Body of pancreas (tissue), 4 donors: ENCODE measurements around the gene KATNB1. TPM values are rescaled to one million over a fixed set of nuclear protein-coding genes. Genes with fewer than 3 reads are reported as not detected.

ENCODE experiments used
- ATAC-seq: fragments of 150-250 bp; one replicate; pipeline ENCODE4 v1.9.1; 2016
- DNase-seq, 4 donors: peaks; one replicate each; pipeline ENCODE4 v3.0.0-alpha.2; 2019
- H3K27ac ChIP-seq, 4 donors: fragments of 200-600 bp; sonication (generic); 1 replicate in 3 of 4; 2 replicates in 1 of 4; pipeline versions ENCODE4 v1.5.1 to v1.6.1; 2016 to 2019; ENCODE audit warnings: mild to moderate bottlenecking in 1 of 4, mixed read lengths in 1 of 4, moderate library complexity in 1 of 4
- H3K27me3 ChIP-seq, 2 donors: fragments of 200-600 bp; sonication (generic); one replicate each; pipeline ENCODE4 v1.6.0; 2016; ENCODE audit warnings: mild to moderate bottlenecking in 1 of 2
- H3K36me3 ChIP-seq, 2 donors: fragments of 200-600 bp; sonication (generic); replicated peaks in 1 of 2; 2 replicates each; pipeline ENCODE4 v1.5.1; 2016; ENCODE audit warnings: low read depth in 2 of 2; ENCODE audit not compliant: insufficient read depth in 1 of 2
- H3K4me1 ChIP-seq: fragments of 200-600 bp; sonication (generic); one replicate; pipeline ENCODE4 v1.6.0; 2016
- H3K4me3 ChIP-seq, 2 donors: fragments of 200-600 bp; sonication (generic); 1 replicate in 1 of 2; 2 replicates in 1 of 2; pipeline ENCODE4 v1.5.1; 2016 to 2019
- H3K9me3 ChIP-seq, 3 donors: fragments of 200-600 bp; sonication (generic); 1 replicate in 2 of 3; 2 replicates in 1 of 3; pipeline ENCODE4 v1.5.1; 2016
- POLR2A ChIP-seq, 3 donors: fragments of 450-650 bp; IDR thresholded peaks; one replicate each; pipeline ENCODE4 v1.6.1; 2016; ENCODE audit warnings: antibody characterized with exemption in 3 of 3, mild to moderate bottlenecking in 2 of 3
- WGBS, 2 donors: methylation state at CpG; one replicate each; pipeline ENCODE4 v1.1.5; 2017; 5-methylcytosine and 5-hydroxymethylcytosine counted together
- intact Hi-C: fragments of 100-400 bp; cut with DNase I; formaldehyde crosslinking; loops from one replicate; pipeline ENCODE4 v1.15.1; 2023
- total RNA-seq, 2 donors: library from RNA; depleted of rRNA; stranded (reverse); fragments of >200 nt; gene quantifications; one replicate each; pipeline ENCODE4 v1.1.0, GENCODE V29; 2016
- TF ChIP-seq, protein P1 (sequence below), 7 experiments: fragments of 450-650 bp in 4 of 7; fragments of 200-600 bp in 3 of 7; sonication (generic) in 3 of 7; IDR thresholded peaks; one replicate each; pipeline ENCODE4 v1.5.1; 2016 to 2019; ENCODE audit warnings: antibody characterized with exemption in 7 of 7

The KATNB1 gene
- total RNA-seq, 2 donors from 2014 or later = 13.7 to 14.2 TPM

DNA sequence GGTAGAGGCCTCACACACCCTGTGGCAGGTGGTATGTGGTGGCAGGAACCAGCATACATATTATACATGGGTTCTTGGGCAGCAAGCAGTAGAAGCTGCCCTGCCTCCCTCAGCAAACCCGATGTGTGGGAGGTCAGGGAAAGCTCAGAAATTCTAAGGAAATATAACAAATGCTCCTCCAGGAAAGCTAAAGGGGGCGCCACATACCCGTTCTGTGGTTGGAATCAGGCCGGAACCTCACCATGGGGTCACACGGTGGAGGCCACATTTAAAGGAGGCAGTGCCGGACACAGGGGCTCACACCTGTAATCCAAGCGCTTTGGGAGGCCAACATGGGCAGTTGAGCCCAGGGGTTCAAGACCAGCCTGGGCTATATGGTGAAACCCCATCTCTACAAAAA is 12.4 kb upstream of the KATNB1 start:
- DNase-seq (no peak), ATAC-seq (no peak)
- Histone ChIP-seq H3K27me3 (no peaks in the 10 kb centered on the region), H3K4me1 (no peaks in the 10 kb centered on the region), H3K27ac (no peak overlapping the region), H3K4me3 (no peak overlapping the region), H3K9me3 (no peaks in the 10 kb centered on the region), H3K36me3 (no peaks in the 10 kb centered on the region)
- WGBS, 2 donors = 59 to 64% methylated on average over 7 of the region's 7 CpGs
- TF ChIP-seq POLR2A (IDR thresholded peaks at IDR 0.05) = no peak
- TF ChIP-seq, protein P1, sequence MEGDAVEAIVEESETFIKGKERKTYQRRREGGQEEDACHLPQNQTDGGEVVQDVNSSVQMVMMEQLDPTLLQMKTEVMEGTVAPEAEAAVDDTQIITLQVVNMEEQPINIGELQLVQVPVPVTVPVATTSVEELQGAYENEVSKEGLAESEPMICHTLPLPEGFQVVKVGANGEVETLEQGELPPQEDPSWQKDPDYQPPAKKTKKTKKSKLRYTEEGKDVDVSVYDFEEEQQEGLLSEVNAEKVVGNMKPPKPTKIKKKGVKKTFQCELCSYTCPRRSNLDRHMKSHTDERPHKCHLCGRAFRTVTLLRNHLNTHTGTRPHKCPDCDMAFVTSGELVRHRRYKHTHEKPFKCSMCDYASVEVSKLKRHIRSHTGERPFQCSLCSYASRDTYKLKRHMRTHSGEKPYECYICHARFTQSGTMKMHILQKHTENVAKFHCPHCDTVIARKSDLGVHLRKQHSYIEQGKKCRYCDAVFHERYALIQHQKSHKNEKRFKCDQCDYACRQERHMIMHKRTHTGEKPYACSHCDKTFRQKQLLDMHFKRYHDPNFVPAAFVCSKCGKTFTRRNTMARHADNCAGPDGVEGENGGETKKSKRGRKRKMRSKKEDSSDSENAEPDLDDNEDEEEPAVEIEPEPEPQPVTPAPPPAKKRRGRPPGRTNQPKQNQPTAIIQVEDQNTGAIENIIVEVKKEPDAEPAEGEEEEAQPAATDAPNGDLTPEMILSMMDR (IDR thresholded peaks at IDR 0.05) = peak in 1 of 7 experiments; percentile 12
- intact Hi-C loops = no loop called here

DNA sequence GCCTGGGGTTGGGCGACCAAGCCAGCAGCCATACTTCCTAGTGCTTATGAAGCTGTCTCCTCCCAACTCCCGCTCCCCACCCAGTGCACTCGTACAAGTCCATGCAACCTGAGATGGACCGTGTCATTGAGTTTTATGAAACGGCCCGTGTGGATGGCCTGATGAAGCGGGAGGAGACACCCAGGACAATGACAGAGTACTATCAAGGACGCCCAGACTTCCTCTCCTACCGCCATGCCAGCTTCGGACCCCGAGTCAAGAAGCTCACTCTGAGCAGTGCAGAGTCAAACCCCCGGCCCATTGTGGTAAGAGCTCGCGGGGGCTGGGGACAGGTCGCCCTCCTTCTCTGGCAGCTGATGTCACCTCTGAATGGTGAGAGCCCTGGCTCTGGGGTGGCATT is 11.0 kb upstream of the KATNB1 start:
- no peaks in the 10 kb centered on the region for H3K36me3 ChIP-seq
- DNase-seq (no peak), ATAC-seq (no peak)
- no peak overlapping the region for H3K4me3 ChIP-seq
- intact Hi-C loops = no loop called here
- H3K27ac ChIP-seq = no peak overlapping the region
- WGBS, 2 donors = 75 to 81% methylated on average over 7 to 15 of the region's 15 CpGs
- H3K27me3 ChIP-seq = no peaks in the 10 kb centered on the region
- no peaks in the 10 kb centered on the region for H3K9me3 ChIP-seq
- no peaks in the 10 kb centered on the region for H3K4me1 ChIP-seq
- TF ChIP-seq POLR2A (IDR thresholded peaks at IDR 0.05) = no peak
- TF ChIP-seq, protein P1 (IDR thresholded peaks at IDR 0.05) = no peak

DNA sequence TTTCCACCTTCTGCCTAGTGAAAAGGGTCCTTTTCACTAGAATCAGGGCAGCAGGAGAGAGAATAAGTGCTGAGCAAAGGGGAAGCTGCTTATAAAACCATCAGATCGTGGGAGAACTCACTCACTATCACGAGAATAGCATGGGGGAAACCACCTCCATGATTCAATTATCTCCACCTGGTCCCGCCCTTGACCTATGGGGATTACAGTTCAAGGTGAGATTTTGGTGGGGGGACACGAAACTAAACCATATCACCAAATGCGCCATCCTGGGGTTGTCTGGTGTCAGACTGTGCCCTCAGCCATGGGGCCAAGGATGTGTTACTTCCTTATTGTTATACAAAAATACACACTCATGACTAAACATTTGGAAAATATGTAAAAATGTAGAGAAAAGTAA is 10.4 kb upstream of the KATNB1 start:
- TF ChIP-seq, protein P1 (IDR thresholded peaks at IDR 0.05) = no peak
- H3K36me3 ChIP-seq = no peaks in the 10 kb centered on the region
- H3K4me1 ChIP-seq = no peaks in the 10 kb centered on the region
- DNase-seq (no peak), ATAC-seq (no peak)
- intact Hi-C loops = loop anchor here (5.0 kb wide), 1 partner anchor 73 kb away; no protein-coding TSS in a partner anchor
- H3K27me3 ChIP-seq = no peaks in the 10 kb centered on the region
- H3K4me3 ChIP-seq = no peak overlapping the region
- H3K27ac ChIP-seq = no peak overlapping the region
- no peaks in the 10 kb centered on the region for H3K9me3 ChIP-seq
- 47 to 60% methylated on average over 5 of the region's 5 CpGs for WGBS, 2 donors

DNA sequence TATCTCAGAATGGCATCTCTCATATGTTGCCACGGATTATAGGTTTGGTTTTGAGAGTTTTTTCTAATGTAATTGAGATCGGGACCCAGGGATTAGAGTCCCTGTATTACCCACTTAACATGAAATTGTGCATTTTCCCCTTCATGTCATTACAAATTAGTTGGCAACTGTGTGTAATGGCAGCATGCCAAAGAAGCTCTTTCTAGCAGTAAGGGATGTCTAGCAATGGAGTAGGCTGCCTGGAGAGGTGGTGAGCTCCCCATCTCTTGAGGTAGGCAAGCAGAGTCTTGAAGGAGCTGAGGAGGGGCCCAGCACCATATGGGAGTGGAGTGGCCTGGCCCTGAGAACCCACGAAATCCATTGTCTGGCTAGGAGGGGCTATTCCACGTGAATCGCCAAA is 10.0 kb upstream of the KATNB1 start:
- intact Hi-C loops = loop anchor here (5.0 kb wide), 1 partner anchor 73 kb away; no protein-coding TSS in a partner anchor
- ATAC-seq (no peak), DNase-seq (no peak)
- Histone ChIP-seq H3K27me3 (no peaks in the 10 kb centered on the region), H3K36me3 (no peaks in the 10 kb centered on the region), H3K4me3 (no peak overlapping the region), H3K27ac (no peak overlapping the region), H3K4me1 (no peaks in the 10 kb centered on the region), H3K9me3 (no peaks in the 10 kb centered on the region)
- TF ChIP-seq, protein P1 (IDR thresholded peaks at IDR 0.05) = no peak
- no peak for TF ChIP-seq POLR2A (IDR thresholded peaks at IDR 0.05)
- 63 to 74% methylated on average over 5 of the region's 5 CpGs for WGBS, 2 donors

DNA sequence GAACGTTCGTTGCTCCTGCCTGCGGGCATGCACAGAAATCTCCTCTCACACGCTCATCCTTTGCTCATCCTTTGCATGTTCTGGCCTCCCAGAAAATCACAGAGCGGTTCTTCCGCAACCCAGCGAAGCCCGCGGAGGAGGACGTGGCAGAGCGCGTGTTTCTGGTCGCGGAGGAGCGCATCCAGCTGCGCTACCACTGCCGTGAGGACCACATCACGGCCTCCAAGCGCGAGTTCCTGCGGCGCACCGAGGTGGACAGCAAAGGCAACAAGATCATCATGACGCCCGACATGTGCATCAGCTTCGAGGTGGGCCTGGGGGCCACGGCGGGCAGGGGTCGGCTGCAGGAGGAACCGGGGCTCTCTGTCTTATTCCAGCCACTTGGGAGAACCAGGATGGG is 9.6 kb upstream of the KATNB1 start:
- no peak overlapping the region for H3K4me3 ChIP-seq
- intact Hi-C loops = loop anchor here (5.0 kb wide), 1 partner anchor 74 kb away; no protein-coding TSS in a partner anchor
- H3K4me1 ChIP-seq = no peaks in the 10 kb centered on the region
- no peaks in the 10 kb centered on the region for H3K27me3 ChIP-seq
- no peaks in the 10 kb centered on the region for H3K9me3 ChIP-seq
- WGBS, 2 donors = 90 to 95% methylated on average over 26 to 29 of the region's 30 CpGs
- no peaks in the 10 kb centered on the region for H3K36me3 ChIP-seq
- ATAC-seq (no peak), DNase-seq (no peak)
- no peak overlapping the region for H3K27ac ChIP-seq
- no peak for TF ChIP-seq POLR2A (IDR thresholded peaks at IDR 0.05)
- TF ChIP-seq, protein P1 (IDR thresholded peaks at IDR 0.05) = no peak
